ENCODE results near the gene PRKD2. TPM values are rescaled to one million over a fixed set of nuclear protein-coding genes. Genes with fewer than 3 reads are reported as not detected.

Gene PRKD2
- total and polyA plus RNA-seq, 10 of the 15 experiments (the other 5 are each of a cell fraction or from before 2014, with no cell fraction given), result 2.3 to 98.8 (median 32.9) TPM

DNA sequence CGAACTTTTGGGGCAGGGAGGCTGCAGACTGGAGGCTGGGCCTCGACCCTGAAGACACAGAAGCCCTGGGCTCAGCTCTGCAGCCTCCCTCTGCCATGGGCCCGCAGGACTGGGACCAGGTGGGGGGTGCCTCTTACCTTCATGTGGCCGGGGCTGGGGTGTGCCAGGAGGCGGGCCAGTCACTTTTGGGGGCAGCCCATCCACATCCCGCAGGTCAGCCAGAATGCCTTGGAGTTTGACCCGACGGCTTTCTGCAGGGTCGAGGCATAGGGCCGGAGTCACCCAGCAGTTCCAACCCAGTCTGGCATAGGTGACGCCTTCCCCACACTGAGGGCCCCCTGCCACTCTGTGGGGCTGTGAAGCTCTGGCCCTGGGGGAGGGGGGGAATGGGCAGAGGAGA, 10.8 kb upstream of the PRKD2 start (continued):
- TF ChIP-seq, protein P1, sequence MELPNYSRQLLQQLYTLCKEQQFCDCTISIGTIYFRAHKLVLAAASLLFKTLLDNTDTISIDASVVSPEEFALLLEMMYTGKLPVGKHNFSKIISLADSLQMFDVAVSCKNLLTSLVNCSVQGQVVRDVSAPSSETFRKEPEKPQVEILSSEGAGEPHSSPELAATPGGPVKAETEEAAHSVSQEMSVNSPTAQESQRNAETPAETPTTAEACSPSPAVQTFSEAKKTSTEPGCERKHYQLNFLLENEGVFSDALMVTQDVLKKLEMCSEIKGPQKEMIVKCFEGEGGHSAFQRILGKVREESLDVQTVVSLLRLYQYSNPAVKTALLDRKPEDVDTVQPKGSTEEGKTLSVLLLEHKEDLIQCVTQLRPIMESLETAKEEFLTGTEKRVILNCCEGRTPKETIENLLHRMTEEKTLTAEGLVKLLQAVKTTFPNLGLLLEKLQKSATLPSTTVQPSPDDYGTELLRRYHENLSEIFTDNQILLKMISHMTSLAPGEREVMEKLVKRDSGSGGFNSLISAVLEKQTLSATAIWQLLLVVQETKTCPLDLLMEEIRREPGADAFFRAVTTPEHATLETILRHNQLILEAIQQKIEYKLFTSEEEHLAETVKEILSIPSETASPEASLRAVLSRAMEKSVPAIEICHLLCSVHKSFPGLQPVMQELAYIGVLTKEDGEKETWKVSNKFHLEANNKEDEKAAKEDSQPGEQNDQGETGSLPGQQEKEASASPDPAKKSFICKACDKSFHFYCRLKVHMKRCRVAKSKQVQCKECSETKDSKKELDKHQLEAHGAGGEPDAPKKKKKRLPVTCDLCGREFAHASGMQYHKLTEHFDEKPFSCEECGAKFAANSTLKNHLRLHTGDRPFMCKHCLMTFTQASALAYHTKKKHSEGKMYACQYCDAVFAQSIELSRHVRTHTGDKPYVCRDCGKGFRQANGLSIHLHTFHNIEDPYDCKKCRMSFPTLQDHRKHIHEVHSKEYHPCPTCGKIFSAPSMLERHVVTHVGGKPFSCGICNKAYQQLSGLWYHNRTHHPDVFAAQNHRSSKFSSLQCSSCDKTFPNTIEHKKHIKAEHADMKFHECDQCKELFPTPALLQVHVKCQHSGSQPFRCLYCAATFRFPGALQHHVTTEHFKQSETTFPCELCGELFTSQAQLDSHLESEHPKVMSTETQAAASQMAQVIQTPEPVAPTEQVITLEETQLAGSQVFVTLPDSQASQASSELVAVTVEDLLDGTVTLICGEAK (IDR thresholded peaks at IDR 0.05; ENCODE audit: borderline replicate concordance), result no peak
- TF ChIP-seq CBX5 (IDR thresholded peaks at IDR 0.05; ENCODE audit: low read depth) (no peak), RAD21 (IDR thresholded peaks at IDR 0.05; ENCODE audit: insufficient read depth, low read depth, low read length) (no peak), POLR2A (IDR thresholded peaks at IDR 0.05; ENCODE audit: low read depth, low read length) (no peak)

DNA sequence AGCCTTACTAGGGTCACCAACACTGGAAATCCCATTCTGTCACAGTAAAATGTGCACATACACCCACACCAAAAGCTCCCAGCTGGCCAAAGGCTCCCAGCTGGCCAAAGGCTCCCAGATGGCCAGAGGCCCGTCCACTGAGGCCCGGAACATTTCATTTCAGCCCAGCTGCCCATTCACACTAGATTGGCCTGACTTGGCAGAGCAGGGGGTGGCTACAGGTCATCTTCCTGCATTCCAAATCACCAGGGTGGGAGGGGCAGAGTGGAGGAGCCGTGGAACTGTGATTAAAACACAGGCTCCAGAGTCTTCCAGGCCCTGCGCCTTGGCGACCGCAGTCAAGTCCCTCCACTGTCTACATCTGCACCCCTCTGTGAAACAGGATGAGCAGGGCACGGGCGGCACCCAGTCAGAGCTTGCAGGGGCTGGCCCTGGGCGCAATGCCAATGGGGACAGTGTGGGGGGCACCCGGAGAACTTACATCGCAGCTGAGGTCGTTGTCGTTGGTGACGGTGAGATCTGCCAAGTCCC, 10.1 kb upstream of the PRKD2 start:
- H4K20me1 ChIP-seq (ENCODE audit: control insufficient read depth, insufficient read depth), result no peaks in the 10 kb centered on the region; the same call in none of the 2 replicates
- H3K4me1 ChIP-seq (ENCODE audit: control insufficient read depth, insufficient read depth, low read length), result peaks cover 9% of the 10 kb centered on the region
- H2AFZ ChIP-seq (ENCODE audit: control insufficient read depth, low read depth, low read length), result no peak overlapping the region
- DNase-seq (ENCODE audit: low read depth, low spot score) (no peak), FAIRE-seq (no peak), ATAC-seq (no peak)
- intact Hi-C loops (cut with micrococcal nuclease; ENCODE audit: unreplicated experiment) (loop anchor here (5.0 kb wide), 1 partner anchor 35 kb away; no protein-coding TSS in a partner anchor), in situ Hi-C loops (cut with MboI) (no loop called here)
- no peaks in the 10 kb centered on the region for H3K27me3 ChIP-seq (replicated peaks in 1 of 2; ENCODE audit: control insufficient read depth in 2 of 2, insufficient read depth in 2 of 2, low read length in 1 of 2)
- ChIA-PET CTCF (interaction anchor here (0.5 to 6.0 kb wide), 7 partner anchors 12 to 170 kb away, joined by 3 to 78 read pairs (median 10); partner anchors contain the start of genes DACT3 and PRKD2), SMC1A (ENCODE audit: uncharacterized antibody, unreplicated experiment) (no interaction called here), POLR2A (no interaction called here), RAD21 (ENCODE audit: unreplicated experiment) (interaction anchor here (0.7 to 1.1 kb wide), 3 partner anchors 22 to 68 kb away, joined by 3 to 4 read pairs (median 3); no protein-coding TSS in a partner anchor)
- H3K36me3 ChIP-seq (ENCODE audit: control insufficient read depth in 2 of 2, insufficient read depth in 2 of 2, low read length in 1 of 2), result peaks cover 39 to 80% of the 10 kb centered on the region in 2 experiments; a peak in 3 of 4 replicates
- no peaks in the 10 kb centered on the region for H3K9me3 ChIP-seq (replicated peaks; ENCODE audit: control insufficient read depth, insufficient read depth, low read length)
- BruUV-seq (replicated peaks), result no TSS peak
- peaks cover 3% of the 10 kb centered on the region; the same call in 1 of the 2 replicates for H3K79me2 ChIP-seq (ENCODE audit: control insufficient read depth, insufficient read depth, low read length)
- no peak overlapping the region for H3K4me2 ChIP-seq (ENCODE audit: control insufficient read depth, insufficient read depth)
- no peak overlapping the region for H3K27ac ChIP-seq (ENCODE audit: control insufficient read depth, insufficient read depth)
- TF ChIP-seq HDAC2 (IDR thresholded peaks at IDR 0.05) (no peak), ZNF24 (IDR thresholded peaks at IDR 0.05) (no peak), TCF3 (IDR thresholded peaks at IDR 0.05; ENCODE audit: borderline replicate concordance, insufficient read depth, low read depth, low read length) (no peak), EP300 (IDR thresholded peaks at IDR 0.05; ENCODE audit: borderline replicate concordance in 1 of 2, control insufficient read depth in 1 of 2, low read depth in 2 of 2, low read length in 2 of 2) (no peak), SIN3A (IDR thresholded peaks at IDR 0.05; ENCODE audit: low read depth, low read length) (no peak), ATF7 (IDR thresholded peaks at IDR 0.05; ENCODE audit: low read depth) (no peak), CREB1 (IDR thresholded peaks at IDR 0.05; ENCODE audit: low read depth) (no peak)
- TF ChIP-seq, protein P2, sequence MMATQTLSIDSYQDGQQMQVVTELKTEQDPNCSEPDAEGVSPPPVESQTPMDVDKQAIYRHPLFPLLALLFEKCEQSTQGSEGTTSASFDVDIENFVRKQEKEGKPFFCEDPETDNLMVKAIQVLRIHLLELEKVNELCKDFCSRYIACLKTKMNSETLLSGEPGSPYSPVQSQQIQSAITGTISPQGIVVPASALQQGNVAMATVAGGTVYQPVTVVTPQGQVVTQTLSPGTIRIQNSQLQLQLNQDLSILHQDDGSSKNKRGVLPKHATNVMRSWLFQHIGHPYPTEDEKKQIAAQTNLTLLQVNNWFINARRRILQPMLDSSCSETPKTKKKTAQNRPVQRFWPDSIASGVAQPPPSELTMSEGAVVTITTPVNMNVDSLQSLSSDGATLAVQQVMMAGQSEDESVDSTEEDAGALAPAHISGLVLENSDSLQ (IDR thresholded peaks at IDR 0.05), result no peak
- 95% methylated on average over 10 of the region's 14 CpGs for WGBS (ENCODE audit: insufficient coverage, insufficient replicate concordance, low lambda C conversion rate, missing lambda C conversion rate)
- H3K4me3 ChIP-seq, result no peak overlapping the region
- H3K9ac ChIP-seq (ENCODE audit: control insufficient read depth, insufficient read depth, low read length), result no peak overlapping the region

Data from GM12878 (cell line).